Body of pancreas (tissue), 4 donors: Measurements from ENCODE around the gene TULP4.

Experiments used
- POLR2A ChIP-seq, 3 donors: fragments of 450-650 bp; IDR thresholded peaks; one replicate each; pipeline ENCODE4 v1.6.1; 2016; ENCODE audit warnings: antibody characterized with exemption in 3 of 3, mild to moderate bottlenecking in 2 of 3
- TF ChIP-seq, protein P1 (sequence below), 7 experiments: fragments of 450-650 bp in 4 of 7; fragments of 200-600 bp in 3 of 7; sonication (generic) in 3 of 7; IDR thresholded peaks; one replicate each; pipeline ENCODE4 v1.5.1; 2016 to 2019; ENCODE audit warnings: antibody characterized with exemption in 7 of 7

DNA sequence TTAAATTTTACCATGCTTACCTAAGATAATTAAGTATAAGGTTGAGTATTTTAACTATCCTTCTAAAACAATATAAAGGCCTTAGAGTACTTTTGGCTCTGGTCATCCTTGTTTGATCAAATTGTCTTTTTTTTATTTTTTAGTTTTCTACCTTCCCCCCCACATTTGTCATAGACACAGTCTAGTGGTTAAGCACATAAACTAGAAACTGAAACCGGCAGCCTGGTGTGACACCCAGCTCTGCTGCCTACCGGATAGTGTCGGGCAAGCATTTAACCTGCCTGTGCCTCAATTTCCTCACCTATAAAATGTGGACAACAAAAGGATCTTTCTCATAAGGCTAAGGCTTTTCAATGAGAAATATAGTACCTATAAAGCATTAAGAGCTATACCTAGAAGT is 21.6 kb upstream of the TULP4 start:
- TF ChIP-seq, protein P1, sequence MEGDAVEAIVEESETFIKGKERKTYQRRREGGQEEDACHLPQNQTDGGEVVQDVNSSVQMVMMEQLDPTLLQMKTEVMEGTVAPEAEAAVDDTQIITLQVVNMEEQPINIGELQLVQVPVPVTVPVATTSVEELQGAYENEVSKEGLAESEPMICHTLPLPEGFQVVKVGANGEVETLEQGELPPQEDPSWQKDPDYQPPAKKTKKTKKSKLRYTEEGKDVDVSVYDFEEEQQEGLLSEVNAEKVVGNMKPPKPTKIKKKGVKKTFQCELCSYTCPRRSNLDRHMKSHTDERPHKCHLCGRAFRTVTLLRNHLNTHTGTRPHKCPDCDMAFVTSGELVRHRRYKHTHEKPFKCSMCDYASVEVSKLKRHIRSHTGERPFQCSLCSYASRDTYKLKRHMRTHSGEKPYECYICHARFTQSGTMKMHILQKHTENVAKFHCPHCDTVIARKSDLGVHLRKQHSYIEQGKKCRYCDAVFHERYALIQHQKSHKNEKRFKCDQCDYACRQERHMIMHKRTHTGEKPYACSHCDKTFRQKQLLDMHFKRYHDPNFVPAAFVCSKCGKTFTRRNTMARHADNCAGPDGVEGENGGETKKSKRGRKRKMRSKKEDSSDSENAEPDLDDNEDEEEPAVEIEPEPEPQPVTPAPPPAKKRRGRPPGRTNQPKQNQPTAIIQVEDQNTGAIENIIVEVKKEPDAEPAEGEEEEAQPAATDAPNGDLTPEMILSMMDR (IDR thresholded peaks at IDR 0.05): no peak
- TF ChIP-seq POLR2A (IDR thresholded peaks at IDR 0.05): no peak
